LoVo (cell line): ENCODE data around the gene CGB8.

ENCODE experiments used
- DNase-seq: peaks from one replicate; pipeline ENCODE4 v3.0.0-alpha.2; 2016; ENCODE audit warnings: low spot score

CGB8 gene

GRCh38 chr19:49006905-49007304 is 42.0 kb downstream of the CGB8 start:
- no peak for DNase-seq

- no peak for DNase-seq
Measured at GRCh38 chr19:49004964-49005614, 43.8 kb downstream of the CGB8 start.

- no peak for DNase-seq
Measured at GRCh38 chr19:49004133-49004532, 44.8 kb downstream of the CGB8 start.

- DNase-seq: peak; percentile 29
Measured at GRCh38 chr19:48999481-49000325, 49.2 kb downstream of the CGB8 start.

- peak; percentile 14 for DNase-seq
Measured at GRCh38 chr19:48997972-48998371, 50.9 kb downstream of the CGB8 start.
